WTC11 (cell line): ENCODE data around the gene PLLP. TPM values are rescaled to one million over a fixed set of nuclear protein-coding genes. Genes with fewer than 3 reads are reported as not detected.

Source experiments
- CREB1 ChIP-seq: sonication (generic); formaldehyde crosslinking; IDR thresholded peaks from 2 replicates; pipeline ENCODE4 v1.8.0; 2023; ENCODE audit warnings: mild to moderate bottlenecking, missing genetic modification reagents
- ELF4 ChIP-seq: sonication (generic); formaldehyde crosslinking; IDR thresholded peaks from 2 replicates; pipeline ENCODE4 v1.8.1; 2022; ENCODE audit warnings: low read depth, mild to moderate bottlenecking, moderate library complexity, missing genetic modification reagents
- ETV6 ChIP-seq: sonication (generic); formaldehyde crosslinking; IDR thresholded peaks from 2 replicates; pipeline ENCODE4 v1.8.1; 2022; ENCODE audit warnings: mild to moderate bottlenecking, missing genetic modification reagents
- FOXP1 ChIP-seq: sonication (generic); formaldehyde crosslinking; IDR thresholded peaks from 2 replicates; pipeline ENCODE4 v1.8.0; 2022; ENCODE audit warnings: missing genetic modification reagents, mild to moderate bottlenecking, moderate library complexity, borderline replicate concordance
- GRHL2 ChIP-seq: fragments of 250-450 bp; sonication (Bioruptor Pico); IDR thresholded peaks from 2 replicates; pipeline ENCODE4 v1.8.0; 2022; ENCODE audit warnings: mild to moderate bottlenecking, moderate library complexity; ENCODE audit not compliant: insufficient replicate concordance, severe bottlenecking
- KAT7 ChIP-seq: sonication (generic); formaldehyde crosslinking; IDR thresholded peaks from 2 replicates; pipeline ENCODE4 v1.8.1; 2023; ENCODE audit warnings: missing genetic modification reagents, mild to moderate bottlenecking, borderline replicate concordance
- NFATC4 ChIP-seq: fragments of 250-450 bp; sonication (Bioruptor Pico); IDR thresholded peaks from 2 replicates; pipeline ENCODE4 v1.9.0; 2021; ENCODE audit warnings: mild to moderate bottlenecking
- NFE2L1 ChIP-seq: sonication (generic); formaldehyde crosslinking; IDR thresholded peaks from 2 replicates; pipeline ENCODE4 v1.8.1; 2023; ENCODE audit warnings: missing genetic modification reagents
- NR3C1 ChIP-seq: sonication (generic); formaldehyde crosslinking; conservative IDR thresholded peaks from 2 replicates; pipeline ENCODE4 v1.8.1; 2023; ENCODE audit warnings: low read depth, mild to moderate bottlenecking, missing genetic modification reagents
- PRRX2 ChIP-seq: fragments of 250-450 bp; sonication (Bioruptor Pico); IDR thresholded peaks from 2 replicates; pipeline ENCODE4 v1.8.0; 2021; ENCODE audit warnings: mild to moderate bottlenecking
- RELA ChIP-seq: sonication (generic); formaldehyde crosslinking; IDR thresholded peaks from 2 replicates; pipeline ENCODE4 v1.8.1; 2022; ENCODE audit warnings: missing genetic modification reagents, mild to moderate bottlenecking, borderline replicate concordance
- RORB ChIP-seq: fragments of 250-450 bp; sonication (Bioruptor Pico); IDR thresholded peaks from 2 replicates; pipeline ENCODE4 v1.9.0; 2021; ENCODE audit warnings: mild to moderate bottlenecking
- SMAD4 ChIP-seq: sonication (generic); formaldehyde crosslinking; IDR thresholded peaks from 2 replicates; pipeline ENCODE4 v1.8.0; 2022; ENCODE audit warnings: mild to moderate bottlenecking, missing genetic modification reagents
- ZBTB21 ChIP-seq: sonication (generic); formaldehyde crosslinking; IDR thresholded peaks from 2 replicates; pipeline ENCODE4 v1.8.1; 2023; ENCODE audit warnings: mild to moderate bottlenecking, missing genetic modification reagents, borderline replicate concordance
- ZNF317 ChIP-seq: sonication (generic); formaldehyde crosslinking; IDR thresholded peaks from 2 replicates; pipeline ENCODE4 v1.8.1; 2023; ENCODE audit warnings: low read depth, mild to moderate bottlenecking, moderate library complexity, missing genetic modification reagents, borderline replicate concordance
- total RNA-seq: library from RNA; stranded (reverse); gene quantifications from 3 replicates; pipeline ENCODE4 v1.2.3, GENCODE V29; 2021
- TF ChIP-seq, protein P1 (sequence below): fragments of 250-450 bp; sonication (Bioruptor Pico); IDR thresholded peaks from 2 replicates; pipeline ENCODE4 v1.9.0; 2021; ENCODE audit warnings: mild to moderate bottlenecking, borderline replicate concordance
- TF ChIP-seq, protein P2 (sequence below): sonication (generic); formaldehyde crosslinking; IDR thresholded peaks from 2 replicates; pipeline ENCODE4 v1.8.0; 2022; ENCODE audit warnings: mild to moderate bottlenecking, missing genetic modification reagents
- TF ChIP-seq, protein P3 (sequence below): sonication (generic); formaldehyde crosslinking; IDR thresholded peaks from 2 replicates; pipeline ENCODE4 v1.8.1; 2023; ENCODE audit warnings: mild to moderate bottlenecking, moderate library complexity, missing genetic modification reagents
- TF ChIP-seq, protein P4 (sequence below): sonication (generic); formaldehyde crosslinking; IDR thresholded peaks from 2 replicates; pipeline ENCODE4 v1.8.1; 2023; ENCODE audit warnings: mild to moderate bottlenecking, missing genetic modification reagents, moderate library complexity
- TF ChIP-seq, protein P5 (sequence below): sonication (generic); formaldehyde crosslinking; IDR thresholded peaks from 2 replicates; pipeline ENCODE4 v1.8.1; 2022; ENCODE audit warnings: low read depth, mild to moderate bottlenecking, moderate library complexity, missing genetic modification reagents, borderline replicate concordance
- TF ChIP-seq, protein P6 (sequence below): sonication (generic); formaldehyde crosslinking; IDR thresholded peaks from 2 replicates; pipeline ENCODE4 v1.8.0; 2023; ENCODE audit warnings: missing genetic modification reagents
- TF ChIP-seq, protein P7 (sequence below): fragments of 200-600 bp; IDR thresholded peaks from 2 replicates; pipeline ENCODE4 v1.8.0; 2022; ENCODE audit warnings: antibody characterized with exemption
- TF ChIP-seq, protein P8 (sequence below): sonication (generic); formaldehyde crosslinking; IDR thresholded peaks from 2 replicates; pipeline ENCODE4 v1.8.1; 2022; ENCODE audit warnings: missing genetic modification reagents, borderline replicate concordance
- TF ChIP-seq, protein P9 (sequence below): fragments of 250-450 bp; sonication (Bioruptor Pico); IDR thresholded peaks from 2 replicates; pipeline ENCODE4 v2.1.2; 2022; ENCODE audit warnings: mild to moderate bottlenecking, moderate library complexity

The PLLP gene
- total RNA-seq, 1 experiment from 2014 or later: 2.8 TPM

DNA sequence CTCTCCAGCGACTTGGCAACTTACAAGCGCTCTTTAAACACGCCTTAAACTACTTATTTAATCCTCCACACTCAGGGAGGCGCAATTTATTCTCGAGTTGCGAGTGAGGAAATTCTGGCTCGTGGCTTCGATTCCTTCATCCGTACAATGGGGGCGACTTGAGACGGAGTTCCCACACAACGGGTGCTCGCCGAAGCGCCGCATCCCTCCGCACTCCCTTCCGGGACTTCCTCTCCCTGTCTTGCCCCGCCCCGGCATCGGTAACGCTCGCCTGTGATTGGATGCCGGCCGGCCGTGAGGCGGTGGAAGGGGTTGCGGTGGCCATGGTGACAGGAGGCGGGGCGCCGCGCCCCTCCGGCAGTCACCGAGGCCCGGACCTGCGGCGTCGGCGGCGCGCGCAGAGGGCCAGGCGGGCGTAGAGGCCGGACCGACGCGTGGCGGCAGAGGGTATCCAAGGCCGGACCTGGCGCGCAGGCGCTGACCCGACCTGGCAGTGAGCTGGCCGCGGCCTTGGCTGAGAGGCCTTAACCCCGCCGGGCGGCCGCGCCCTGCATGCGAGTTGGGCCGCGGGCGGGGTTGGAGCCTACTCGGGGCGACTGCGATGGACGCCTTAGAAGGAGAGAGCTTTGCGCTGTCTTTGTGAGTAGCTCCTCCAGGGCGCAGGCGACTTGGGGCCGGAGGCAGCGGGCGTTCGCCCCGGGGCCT is 39.6 kb downstream of the PLLP start, which contains the start of gene ARL2BP (continued):
- TF ChIP-seq, protein P1, sequence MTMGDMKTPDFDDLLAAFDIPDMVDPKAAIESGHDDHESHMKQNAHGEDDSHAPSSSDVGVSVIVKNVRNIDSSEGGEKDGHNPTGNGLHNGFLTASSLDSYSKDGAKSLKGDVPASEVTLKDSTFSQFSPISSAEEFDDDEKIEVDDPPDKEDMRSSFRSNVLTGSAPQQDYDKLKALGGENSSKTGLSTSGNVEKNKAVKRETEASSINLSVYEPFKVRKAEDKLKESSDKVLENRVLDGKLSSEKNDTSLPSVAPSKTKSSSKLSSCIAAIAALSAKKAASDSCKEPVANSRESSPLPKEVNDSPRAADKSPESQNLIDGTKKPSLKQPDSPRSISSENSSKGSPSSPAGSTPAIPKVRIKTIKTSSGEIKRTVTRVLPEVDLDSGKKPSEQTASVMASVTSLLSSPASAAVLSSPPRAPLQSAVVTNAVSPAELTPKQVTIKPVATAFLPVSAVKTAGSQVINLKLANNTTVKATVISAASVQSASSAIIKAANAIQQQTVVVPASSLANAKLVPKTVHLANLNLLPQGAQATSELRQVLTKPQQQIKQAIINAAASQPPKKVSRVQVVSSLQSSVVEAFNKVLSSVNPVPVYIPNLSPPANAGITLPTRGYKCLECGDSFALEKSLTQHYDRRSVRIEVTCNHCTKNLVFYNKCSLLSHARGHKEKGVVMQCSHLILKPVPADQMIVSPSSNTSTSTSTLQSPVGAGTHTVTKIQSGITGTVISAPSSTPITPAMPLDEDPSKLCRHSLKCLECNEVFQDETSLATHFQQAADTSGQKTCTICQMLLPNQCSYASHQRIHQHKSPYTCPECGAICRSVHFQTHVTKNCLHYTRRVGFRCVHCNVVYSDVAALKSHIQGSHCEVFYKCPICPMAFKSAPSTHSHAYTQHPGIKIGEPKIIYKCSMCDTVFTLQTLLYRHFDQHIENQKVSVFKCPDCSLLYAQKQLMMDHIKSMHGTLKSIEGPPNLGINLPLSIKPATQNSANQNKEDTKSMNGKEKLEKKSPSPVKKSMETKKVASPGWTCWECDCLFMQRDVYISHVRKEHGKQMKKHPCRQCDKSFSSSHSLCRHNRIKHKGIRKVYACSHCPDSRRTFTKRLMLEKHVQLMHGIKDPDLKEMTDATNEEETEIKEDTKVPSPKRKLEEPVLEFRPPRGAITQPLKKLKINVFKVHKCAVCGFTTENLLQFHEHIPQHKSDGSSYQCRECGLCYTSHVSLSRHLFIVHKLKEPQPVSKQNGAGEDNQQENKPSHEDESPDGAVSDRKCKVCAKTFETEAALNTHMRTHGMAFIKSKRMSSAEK: no peak
- TF ChIP-seq, protein P2, sequence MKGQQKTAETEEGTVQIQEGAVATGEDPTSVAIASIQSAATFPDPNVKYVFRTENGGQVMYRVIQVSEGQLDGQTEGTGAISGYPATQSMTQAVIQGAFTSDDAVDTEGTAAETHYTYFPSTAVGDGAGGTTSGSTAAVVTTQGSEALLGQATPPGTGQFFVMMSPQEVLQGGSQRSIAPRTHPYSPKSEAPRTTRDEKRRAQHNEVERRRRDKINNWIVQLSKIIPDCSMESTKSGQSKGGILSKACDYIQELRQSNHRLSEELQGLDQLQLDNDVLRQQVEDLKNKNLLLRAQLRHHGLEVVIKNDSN (CRISPR knock-in tag): 0 out of 2 replicates have a peak, but pooled peaks have one; percentile 9
- no peak for TF ChIP-seq GRHL2 (CRISPR knock-in tag)
- TF ChIP-seq SMAD4: no peak
- no peak for TF ChIP-seq NR3C1
- no peak for TF ChIP-seq KAT7 (CRISPR knock-in tag)
- TF ChIP-seq, protein P3, sequence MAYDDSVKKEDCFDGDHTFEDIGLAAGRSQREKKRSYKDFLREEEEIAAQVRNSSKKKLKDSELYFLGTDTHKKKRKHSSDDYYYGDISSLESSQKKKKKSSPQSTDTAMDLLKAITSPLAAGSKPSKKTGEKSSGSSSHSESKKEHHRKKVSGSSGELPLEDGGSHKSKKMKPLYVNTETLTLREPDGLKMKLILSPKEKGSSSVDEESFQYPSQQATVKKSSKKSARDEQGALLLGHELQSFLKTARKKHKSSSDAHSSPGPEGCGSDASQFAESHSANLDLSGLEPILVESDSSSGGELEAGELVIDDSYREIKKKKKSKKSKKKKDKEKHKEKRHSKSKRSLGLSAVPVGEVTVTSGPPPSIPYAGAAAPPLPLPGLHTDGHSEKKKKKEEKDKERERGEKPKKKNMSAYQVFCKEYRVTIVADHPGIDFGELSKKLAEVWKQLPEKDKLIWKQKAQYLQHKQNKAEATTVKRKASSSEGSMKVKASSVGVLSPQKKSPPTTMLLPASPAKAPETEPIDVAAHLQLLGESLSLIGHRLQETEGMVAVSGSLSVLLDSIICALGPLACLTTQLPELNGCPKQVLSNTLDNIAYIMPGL (CRISPR knock-in tag): peak; percentile 95
- TF ChIP-seq, protein P4, sequence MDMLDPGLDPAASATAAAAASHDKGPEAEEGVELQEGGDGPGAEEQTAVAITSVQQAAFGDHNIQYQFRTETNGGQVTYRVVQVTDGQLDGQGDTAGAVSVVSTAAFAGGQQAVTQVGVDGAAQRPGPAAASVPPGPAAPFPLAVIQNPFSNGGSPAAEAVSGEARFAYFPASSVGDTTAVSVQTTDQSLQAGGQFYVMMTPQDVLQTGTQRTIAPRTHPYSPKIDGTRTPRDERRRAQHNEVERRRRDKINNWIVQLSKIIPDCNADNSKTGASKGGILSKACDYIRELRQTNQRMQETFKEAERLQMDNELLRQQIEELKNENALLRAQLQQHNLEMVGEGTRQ (CRISPR knock-in tag): peak; percentile 30; the same call in 1 of the 2 replicates
- no peak for TF ChIP-seq CREB1 (CRISPR knock-in tag)
- TF ChIP-seq, protein P5, sequence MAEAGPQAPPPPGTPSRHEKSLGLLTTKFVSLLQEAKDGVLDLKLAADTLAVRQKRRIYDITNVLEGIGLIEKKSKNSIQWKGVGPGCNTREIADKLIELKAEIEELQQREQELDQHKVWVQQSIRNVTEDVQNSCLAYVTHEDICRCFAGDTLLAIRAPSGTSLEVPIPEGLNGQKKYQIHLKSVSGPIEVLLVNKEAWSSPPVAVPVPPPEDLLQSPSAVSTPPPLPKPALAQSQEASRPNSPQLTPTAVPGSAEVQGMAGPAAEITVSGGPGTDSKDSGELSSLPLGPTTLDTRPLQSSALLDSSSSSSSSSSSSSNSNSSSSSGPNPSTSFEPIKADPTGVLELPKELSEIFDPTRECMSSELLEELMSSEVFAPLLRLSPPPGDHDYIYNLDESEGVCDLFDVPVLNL: no peak
- TF ChIP-seq, protein P6, sequence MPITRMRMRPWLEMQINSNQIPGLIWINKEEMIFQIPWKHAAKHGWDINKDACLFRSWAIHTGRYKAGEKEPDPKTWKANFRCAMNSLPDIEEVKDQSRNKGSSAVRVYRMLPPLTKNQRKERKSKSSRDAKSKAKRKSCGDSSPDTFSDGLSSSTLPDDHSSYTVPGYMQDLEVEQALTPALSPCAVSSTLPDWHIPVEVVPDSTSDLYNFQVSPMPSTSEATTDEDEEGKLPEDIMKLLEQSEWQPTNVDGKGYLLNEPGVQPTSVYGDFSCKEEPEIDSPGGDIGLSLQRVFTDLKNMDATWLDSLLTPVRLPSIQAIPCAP (CRISPR knock-in tag): no peak
- no peak for TF ChIP-seq ELF4 (CRISPR knock-in tag)
- TF ChIP-seq PRRX2 (CRISPR knock-in tag): no peak
- no peak for TF ChIP-seq RORB (CRISPR knock-in tag)
- TF ChIP-seq RELA (CRISPR knock-in tag): no peak
- no peak; the same call in 1 of the 2 replicates for TF ChIP-seq ETV6 (CRISPR knock-in tag)
- TF ChIP-seq ZNF317 (CRISPR knock-in tag): no peak
- TF ChIP-seq, protein P7, sequence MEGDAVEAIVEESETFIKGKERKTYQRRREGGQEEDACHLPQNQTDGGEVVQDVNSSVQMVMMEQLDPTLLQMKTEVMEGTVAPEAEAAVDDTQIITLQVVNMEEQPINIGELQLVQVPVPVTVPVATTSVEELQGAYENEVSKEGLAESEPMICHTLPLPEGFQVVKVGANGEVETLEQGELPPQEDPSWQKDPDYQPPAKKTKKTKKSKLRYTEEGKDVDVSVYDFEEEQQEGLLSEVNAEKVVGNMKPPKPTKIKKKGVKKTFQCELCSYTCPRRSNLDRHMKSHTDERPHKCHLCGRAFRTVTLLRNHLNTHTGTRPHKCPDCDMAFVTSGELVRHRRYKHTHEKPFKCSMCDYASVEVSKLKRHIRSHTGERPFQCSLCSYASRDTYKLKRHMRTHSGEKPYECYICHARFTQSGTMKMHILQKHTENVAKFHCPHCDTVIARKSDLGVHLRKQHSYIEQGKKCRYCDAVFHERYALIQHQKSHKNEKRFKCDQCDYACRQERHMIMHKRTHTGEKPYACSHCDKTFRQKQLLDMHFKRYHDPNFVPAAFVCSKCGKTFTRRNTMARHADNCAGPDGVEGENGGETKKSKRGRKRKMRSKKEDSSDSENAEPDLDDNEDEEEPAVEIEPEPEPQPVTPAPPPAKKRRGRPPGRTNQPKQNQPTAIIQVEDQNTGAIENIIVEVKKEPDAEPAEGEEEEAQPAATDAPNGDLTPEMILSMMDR: no peak
- 0 out of 2 replicates have a peak, but pooled peaks have one; percentile 63 for TF ChIP-seq FOXP1 (CRISPR knock-in tag)
- TF ChIP-seq NFATC4 (CRISPR knock-in tag): no peak
- TF ChIP-seq, protein P8, sequence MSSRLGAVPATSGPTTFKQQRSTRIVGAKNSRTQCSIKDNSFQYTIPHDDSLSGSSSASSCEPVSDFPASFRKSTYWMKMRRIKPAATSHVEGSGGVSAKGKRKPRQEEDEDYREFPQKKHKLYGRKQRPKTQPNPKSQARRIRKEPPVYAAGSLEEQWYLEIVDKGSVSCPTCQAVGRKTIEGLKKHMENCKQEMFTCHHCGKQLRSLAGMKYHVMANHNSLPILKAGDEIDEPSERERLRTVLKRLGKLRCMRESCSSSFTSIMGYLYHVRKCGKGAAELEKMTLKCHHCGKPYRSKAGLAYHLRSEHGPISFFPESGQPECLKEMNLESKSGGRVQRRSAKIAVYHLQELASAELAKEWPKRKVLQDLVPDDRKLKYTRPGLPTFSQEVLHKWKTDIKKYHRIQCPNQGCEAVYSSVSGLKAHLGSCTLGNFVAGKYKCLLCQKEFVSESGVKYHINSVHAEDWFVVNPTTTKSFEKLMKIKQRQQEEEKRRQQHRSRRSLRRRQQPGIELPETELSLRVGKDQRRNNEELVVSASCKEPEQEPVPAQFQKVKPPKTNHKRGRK (CRISPR knock-in tag): no peak
- TF ChIP-seq, protein P9, sequence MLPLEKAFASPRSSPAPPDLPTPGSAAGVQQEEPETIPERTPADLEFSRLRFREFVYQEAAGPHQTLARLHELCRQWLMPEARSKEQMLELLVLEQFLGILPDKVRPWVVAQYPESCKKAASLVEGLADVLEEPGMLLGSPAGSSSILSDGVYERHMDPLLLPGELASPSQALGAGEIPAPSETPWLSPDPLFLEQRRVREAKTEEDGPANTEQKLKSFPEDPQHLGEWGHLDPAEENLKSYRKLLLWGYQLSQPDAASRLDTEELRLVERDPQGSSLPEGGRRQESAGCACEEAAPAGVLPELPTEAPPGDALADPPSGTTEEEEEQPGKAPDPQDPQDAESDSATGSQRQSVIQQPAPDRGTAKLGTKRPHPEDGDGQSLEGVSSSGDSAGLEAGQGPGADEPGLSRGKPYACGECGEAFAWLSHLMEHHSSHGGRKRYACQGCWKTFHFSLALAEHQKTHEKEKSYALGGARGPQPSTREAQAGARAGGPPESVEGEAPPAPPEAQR: no peak
- TF ChIP-seq ZBTB21 (CRISPR knock-in tag): peak; percentile 72
- TF ChIP-seq NFE2L1 (CRISPR knock-in tag): no peak
